Uterus (tissue), 2 donors: ENCODE measurements around the gene ADCY9.

ENCODE experiments used
- POLR2A ChIP-seq, 2 donors: fragments of 450-650 bp; IDR thresholded peaks; one replicate each; pipeline ENCODE4 v1.6.1; 2016; ENCODE audit warnings: antibody characterized with exemption in 2 of 2, mild to moderate bottlenecking in 1 of 2, moderate library complexity in 1 of 2
- TF ChIP-seq, protein P1 (sequence below), 4 experiments: fragments of 200-600 bp in 2 of 4; fragments of 450-650 bp in 2 of 4; sonication (generic) in 2 of 4; IDR thresholded peaks; one replicate each; pipeline ENCODE4 v1.5.1; 2016 to 2019; ENCODE audit warnings: antibody characterized with exemption in 4 of 4, mild to moderate bottlenecking in 2 of 4, moderate library complexity in 1 of 4

DNA sequence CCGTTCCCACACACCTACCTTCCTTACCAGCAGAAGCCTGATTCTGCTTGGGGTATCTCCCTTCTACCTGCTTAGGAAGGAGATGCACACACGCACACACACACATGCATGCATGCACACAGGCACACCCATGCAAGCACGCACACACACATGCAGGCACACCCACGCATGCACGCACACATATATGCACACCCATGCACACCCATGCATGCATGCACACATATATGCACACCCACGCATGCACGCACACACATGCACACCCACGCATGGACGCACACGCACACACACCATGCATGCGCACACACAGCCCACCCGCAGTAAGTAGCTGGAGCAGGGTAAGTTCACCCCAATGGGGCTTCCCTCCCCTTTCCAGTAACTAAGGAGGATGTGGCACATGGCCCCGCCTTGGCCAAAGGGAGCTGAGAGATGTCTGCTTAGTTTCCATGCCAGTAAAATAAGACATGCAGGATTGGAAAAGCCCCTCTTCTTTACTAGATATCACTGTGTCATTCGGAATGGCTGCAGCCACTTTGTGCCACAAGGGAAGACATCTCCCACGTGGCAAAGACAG, 33.7 kb downstream of the ADCY9 start:
- TF ChIP-seq POLR2A (IDR thresholded peaks at IDR 0.05), result no peak
- TF ChIP-seq, protein P1, sequence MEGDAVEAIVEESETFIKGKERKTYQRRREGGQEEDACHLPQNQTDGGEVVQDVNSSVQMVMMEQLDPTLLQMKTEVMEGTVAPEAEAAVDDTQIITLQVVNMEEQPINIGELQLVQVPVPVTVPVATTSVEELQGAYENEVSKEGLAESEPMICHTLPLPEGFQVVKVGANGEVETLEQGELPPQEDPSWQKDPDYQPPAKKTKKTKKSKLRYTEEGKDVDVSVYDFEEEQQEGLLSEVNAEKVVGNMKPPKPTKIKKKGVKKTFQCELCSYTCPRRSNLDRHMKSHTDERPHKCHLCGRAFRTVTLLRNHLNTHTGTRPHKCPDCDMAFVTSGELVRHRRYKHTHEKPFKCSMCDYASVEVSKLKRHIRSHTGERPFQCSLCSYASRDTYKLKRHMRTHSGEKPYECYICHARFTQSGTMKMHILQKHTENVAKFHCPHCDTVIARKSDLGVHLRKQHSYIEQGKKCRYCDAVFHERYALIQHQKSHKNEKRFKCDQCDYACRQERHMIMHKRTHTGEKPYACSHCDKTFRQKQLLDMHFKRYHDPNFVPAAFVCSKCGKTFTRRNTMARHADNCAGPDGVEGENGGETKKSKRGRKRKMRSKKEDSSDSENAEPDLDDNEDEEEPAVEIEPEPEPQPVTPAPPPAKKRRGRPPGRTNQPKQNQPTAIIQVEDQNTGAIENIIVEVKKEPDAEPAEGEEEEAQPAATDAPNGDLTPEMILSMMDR (IDR thresholded peaks at IDR 0.05), result no peak
